SK-N-SH treated with all-trans-retinoic acid at 6 μM for 48 hours (cell line): ENCODE results near the gene COBL.

Experiments
- ATAC-seq: fragments of 200-7000 bp; cut with Tn5 transposase; 3 replicates; pipeline ENCODE4 v1.9.1; 2020; ENCODE audit warnings: mild to moderate bottlenecking, moderate library complexity
- ARNTL ChIP-seq: fragments of 450-650 bp; formaldehyde crosslinking; IDR thresholded peaks from 2 replicates; pipeline ENCODE4 v1.5.0; 2020; ENCODE audit warnings: low read depth, mild to moderate bottlenecking, moderate library complexity, borderline replicate concordance
- BACH2 ChIP-seq: fragments of 250-450 bp; sonication (Bioruptor Pico); IDR thresholded peaks from 2 replicates; pipeline ENCODE4 v1.9.0; 2021; ENCODE audit warnings: mild to moderate bottlenecking, borderline replicate concordance
- CREB5 ChIP-seq: fragments of 250-450 bp; sonication (Bioruptor Pico); IDR thresholded peaks from 2 replicates; pipeline ENCODE4 v1.5.1; 2020; ENCODE audit warnings: low read depth, mild to moderate bottlenecking, moderate library complexity
- CSDC2 ChIP-seq: fragments of 250-450 bp; sonication (Bioruptor Pico); IDR thresholded peaks from 2 replicates; pipeline ENCODE4 v1.5.0; 2020; ENCODE audit warnings: mild to moderate bottlenecking, moderate library complexity
- CSRNP3 ChIP-seq: fragments of 250-450 bp; sonication (Bioruptor Pico); IDR thresholded peaks from 2 replicates; pipeline ENCODE4 v1.5.1; 2021; ENCODE audit warnings: mild to moderate bottlenecking, moderate library complexity
- ESRRG ChIP-seq: fragments of 250-450 bp; sonication (Bioruptor Pico); IDR thresholded peaks from 2 replicates; pipeline ENCODE4 v1.6.1; 2021; ENCODE audit warnings: mild to moderate bottlenecking
- GLIS3 ChIP-seq: fragments of 250-450 bp; sonication (Bioruptor Pico); IDR thresholded peaks from 2 replicates; pipeline ENCODE4 v1.5.0; 2020; ENCODE audit warnings: mild to moderate bottlenecking, moderate library complexity
- ISL1 ChIP-seq: fragments of 250-450 bp; sonication (Bioruptor Pico); IDR thresholded peaks from 2 replicates; pipeline ENCODE4 v2.1.2; 2022; ENCODE audit warnings: mild to moderate bottlenecking, moderate library complexity
- OSR1 ChIP-seq: fragments of 250-450 bp; sonication (Bioruptor Pico); IDR thresholded peaks from 2 replicates; pipeline ENCODE4 v1.8.0; 2022; ENCODE audit warnings: moderate library complexity, mild to moderate bottlenecking, inconsistent platforms
- PATZ1 ChIP-seq: fragments of 250-450 bp; sonication (Bioruptor Pico); IDR thresholded peaks from 2 replicates; pipeline ENCODE4 v1.8.0; 2020; ENCODE audit warnings: mild to moderate bottlenecking, moderate library complexity, borderline replicate concordance
- POU6F1 ChIP-seq: fragments of 250-450 bp; sonication (Bioruptor Pico); IDR thresholded peaks from 2 replicates; pipeline ENCODE4 v1.8.0; 2021; ENCODE audit warnings: low read depth, mild to moderate bottlenecking, moderate library complexity, borderline replicate concordance
- PPARA ChIP-seq: fragments of 250-450 bp; sonication (Bioruptor Pico); IDR thresholded peaks from 2 replicates; pipeline ENCODE4 v1.5.0; 2020; ENCODE audit warnings: mild to moderate bottlenecking, borderline replicate concordance
- RARB ChIP-seq: fragments of 250-450 bp; sonication (Bioruptor Pico); IDR thresholded peaks from 2 replicates; pipeline ENCODE4 v1.8.0; 2021; ENCODE audit warnings: mild to moderate bottlenecking, moderate library complexity
- SNAI2 ChIP-seq: fragments of 250-450 bp; sonication (Bioruptor Pico); IDR thresholded peaks from 2 replicates; pipeline ENCODE4 v1.5.0; 2020; ENCODE audit warnings: mild to moderate bottlenecking, moderate library complexity
- TCF4 ChIP-seq: fragments of 250-450 bp; sonication (Bioruptor Pico); IDR thresholded peaks from 2 replicates; pipeline ENCODE4 v1.8.0; 2021; ENCODE audit warnings: mild to moderate bottlenecking, moderate library complexity, borderline replicate concordance
- TOX ChIP-seq: fragments of 250-450 bp; sonication (Bioruptor Pico); IDR thresholded peaks from 2 replicates; pipeline ENCODE4 v1.8.0; 2021; ENCODE audit warnings: mild to moderate bottlenecking, moderate library complexity, borderline replicate concordance
- TSHZ2 ChIP-seq: fragments of 250-450 bp; sonication (Bioruptor Pico); IDR thresholded peaks from 2 replicates; pipeline ENCODE4 v1.5.0; 2020; ENCODE audit warnings: mild to moderate bottlenecking, moderate library complexity
- ZC3H10 ChIP-seq: fragments of 250-450 bp; sonication (Bioruptor Pico); IDR thresholded peaks from 2 replicates; pipeline ENCODE4 v1.5.1; 2021; ENCODE audit warnings: mild to moderate bottlenecking, moderate library complexity
- ZFP3 ChIP-seq: fragments of 250-450 bp; sonication (Bioruptor Pico); IDR thresholded peaks from 2 replicates; pipeline ENCODE4 v1.5.0; 2020; ENCODE audit warnings: mild to moderate bottlenecking, moderate library complexity
- ZFP30 ChIP-seq: fragments of 450-650 bp; formaldehyde crosslinking; IDR thresholded peaks from 2 replicates; pipeline ENCODE4 v1.5.0; 2022; ENCODE audit warnings: mild to moderate bottlenecking, moderate library complexity
- ZNF8 ChIP-seq: fragments of 450-650 bp; formaldehyde crosslinking; IDR thresholded peaks from 2 replicates; pipeline ENCODE4 v1.5.0; 2020; ENCODE audit warnings: mild to moderate bottlenecking, moderate library complexity

The COBL gene

GRCh38 chr7:51279391-51280023 lies 37.1 kb downstream of the COBL start:
- no peak for ATAC-seq
- TF ChIP-seq ZFP30: no peak
- TF ChIP-seq PATZ1 (CRISPR knock-in tag): no peak
- TF ChIP-seq ESRRG: no peak
- TF ChIP-seq BACH2: no peak
- no peak for TF ChIP-seq ZNF8 (CRISPR knock-in tag)
- TF ChIP-seq, all 23 proteins: peak for 0

- TF ChIP-seq SNAI2 (CRISPR knock-in tag) (no peak), CREB5 (CRISPR knock-in tag) (no peak), CSRNP3 (CRISPR knock-in tag) (no peak), CSDC2 (no peak), TSHZ2 (CRISPR knock-in tag) (no peak), POU6F1 (no peak), ESRRG (no peak), PATZ1 (CRISPR knock-in tag) (no peak), GLIS3 (no peak), ISL1 (CRISPR knock-in tag) (no peak), ZFP3 (CRISPR knock-in tag) (no peak), OSR1 (CRISPR knock-in tag) (no peak), ZC3H10 (CRISPR knock-in tag) (no peak), TCF4 (CRISPR knock-in tag) (no peak), RARB (CRISPR knock-in tag) (no peak), PPARA (CRISPR knock-in tag) (no peak), BACH2 (no peak), TOX (no peak), ZNF8 (CRISPR knock-in tag) (no peak), ARNTL (CRISPR knock-in tag) (no peak)
- ATAC-seq: no peak
Observed at GRCh38 chr7:51278797-51279196, 37.8 kb downstream of the COBL start.
